ENCODE measurements around the gene FAM149B1.

The FAM149B1 gene

GRCh38 chr10:73238990-73239566 lies 71.2 kb downstream of the FAM149B1 start:
- no peak for TF ChIP-seq CTCF (IDR thresholded peaks at IDR 0.05; ENCODE audit: low read depth, low read length, missing control alignments)
- no peak overlapping the region for H3K4me3 ChIP-seq (replicated peaks; ENCODE audit: low read depth, low read length)
- DNase-seq (ENCODE audit: extremely low read depth, low read depth) = no peak

GRCh38 chr10:73239908-73240307 lies 72.0 kb downstream of the FAM149B1 start:
- DNase-seq (ENCODE audit: extremely low read depth, low read depth) = no peak
- no peak for TF ChIP-seq CTCF (IDR thresholded peaks at IDR 0.05; ENCODE audit: low read depth, low read length, missing control alignments)
- H3K4me3 ChIP-seq (replicated peaks; ENCODE audit: low read depth, low read length) = no peak overlapping the region

- peak overlapping the region; percentile 71 for H3K4me3 ChIP-seq (replicated peaks; ENCODE audit: low read depth, low read length)
- DNase-seq (ENCODE audit: extremely low read depth, low read depth) = no peak
- no peak for TF ChIP-seq CTCF (IDR thresholded peaks at IDR 0.05; ENCODE audit: low read depth, low read length, missing control alignments)
Observed at GRCh38 chr10:73244866-73245477, 77.1 kb downstream of the FAM149B1 start.

GRCh38 chr10:73246322-73246645 lies 78.4 kb downstream of the FAM149B1 start:
- peak overlapping the region; percentile 71 for H3K4me3 ChIP-seq (replicated peaks; ENCODE audit: low read depth, low read length)
- no peak for TF ChIP-seq CTCF (IDR thresholded peaks at IDR 0.05; ENCODE audit: low read depth, low read length, missing control alignments)
- DNase-seq (ENCODE audit: extremely low read depth, low read depth) = no peak

- TF ChIP-seq CTCF (IDR thresholded peaks at IDR 0.05; ENCODE audit: low read depth, low read length, missing control alignments) = no peak
- peak; percentile 70 for DNase-seq (ENCODE audit: extremely low read depth, low read depth)
- H3K4me3 ChIP-seq (replicated peaks; ENCODE audit: low read depth, low read length) = peak within 1 kb of the TSS; percentile 71
Observed at GRCh38 chr10:73246646-73247508, 79.0 kb downstream of the FAM149B1 start, which contains the start of gene DNAJC9. TSS of gene DNAJC9 (minus strand) at chr10:73247255. CDS start at chr10:73247189, 66 bp downstream.

- no peak for DNase-seq (ENCODE audit: extremely low read depth, low read depth)
- TF ChIP-seq CTCF (IDR thresholded peaks at IDR 0.05; ENCODE audit: low read depth, low read length, missing control alignments) = no peak
- peak overlapping the region; percentile 71 for H3K4me3 ChIP-seq (replicated peaks; ENCODE audit: low read depth, low read length)
Observed at GRCh38 chr10:73247509-73248258, 79.8 kb downstream of the FAM149B1 start.

Data from HFF-Myc (cell line).